Measurements from ENCODE around the gene PANK4.
"Not testable (repeated sequence)": the region's sequence is repeated elsewhere in the genome, so short reads cannot be mapped to it uniquely, and the experiment has no call there.

DNA sequence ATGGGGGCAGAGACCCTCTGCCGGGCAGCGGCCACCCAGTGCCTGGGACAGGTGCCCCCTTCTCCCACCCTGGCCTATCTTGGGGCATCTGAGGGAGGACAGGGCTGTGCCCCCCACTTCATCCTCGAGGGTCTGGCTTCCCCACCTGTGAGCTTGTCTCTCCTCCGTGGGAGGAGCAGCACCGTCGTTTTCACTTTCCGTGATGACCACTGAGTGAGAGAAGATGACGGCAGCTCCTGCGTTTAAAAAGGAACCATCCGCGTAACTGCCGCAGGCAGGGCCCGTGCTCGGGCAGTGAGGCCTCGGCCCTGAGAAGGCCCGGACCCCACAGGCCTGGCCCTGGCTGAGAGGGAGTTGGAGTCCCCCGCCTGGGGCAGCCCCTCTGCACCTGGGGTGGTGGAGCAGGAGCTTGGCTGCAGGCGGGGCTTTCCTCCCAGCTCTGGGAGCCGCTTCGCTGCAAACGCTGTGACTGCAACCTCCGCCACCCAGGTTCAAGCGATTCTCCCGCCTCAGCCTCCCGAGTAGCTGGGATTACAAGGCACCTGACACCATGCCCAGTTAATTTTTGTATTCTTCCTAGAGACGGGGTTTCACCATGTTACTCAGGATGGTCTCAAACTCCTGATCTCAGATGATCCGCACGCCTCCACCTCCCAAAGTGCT, 23.1 kb upstream of the PANK4 start:
- TF ChIP-seq, protein P1, sequence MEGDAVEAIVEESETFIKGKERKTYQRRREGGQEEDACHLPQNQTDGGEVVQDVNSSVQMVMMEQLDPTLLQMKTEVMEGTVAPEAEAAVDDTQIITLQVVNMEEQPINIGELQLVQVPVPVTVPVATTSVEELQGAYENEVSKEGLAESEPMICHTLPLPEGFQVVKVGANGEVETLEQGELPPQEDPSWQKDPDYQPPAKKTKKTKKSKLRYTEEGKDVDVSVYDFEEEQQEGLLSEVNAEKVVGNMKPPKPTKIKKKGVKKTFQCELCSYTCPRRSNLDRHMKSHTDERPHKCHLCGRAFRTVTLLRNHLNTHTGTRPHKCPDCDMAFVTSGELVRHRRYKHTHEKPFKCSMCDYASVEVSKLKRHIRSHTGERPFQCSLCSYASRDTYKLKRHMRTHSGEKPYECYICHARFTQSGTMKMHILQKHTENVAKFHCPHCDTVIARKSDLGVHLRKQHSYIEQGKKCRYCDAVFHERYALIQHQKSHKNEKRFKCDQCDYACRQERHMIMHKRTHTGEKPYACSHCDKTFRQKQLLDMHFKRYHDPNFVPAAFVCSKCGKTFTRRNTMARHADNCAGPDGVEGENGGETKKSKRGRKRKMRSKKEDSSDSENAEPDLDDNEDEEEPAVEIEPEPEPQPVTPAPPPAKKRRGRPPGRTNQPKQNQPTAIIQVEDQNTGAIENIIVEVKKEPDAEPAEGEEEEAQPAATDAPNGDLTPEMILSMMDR (IDR thresholded peaks at IDR 0.05; ENCODE audit: insufficient read depth, low read length, poor library complexity, severe bottlenecking): not testable (repeated sequence)
- not testable (repeated sequence) for TF ChIP-seq EZH2phosphoT487 (conservative IDR thresholded peaks at IDR 0.05; ENCODE audit: low read length)
